Gastrocnemius medialis (tissue), 4 donors: ENCODE measurements around the gene SPTBN4. TPM values are rescaled to one million over a fixed set of nuclear protein-coding genes. Genes with fewer than 3 reads are reported as not detected.

Source experiments
- ATAC-seq, 2 donors: fragments of 150-250 bp; one replicate each; pipeline ENCODE4 v1.9.1; 2016
- DNase-seq, 2 donors: peaks; one replicate each; pipeline ENCODE4 v3.0.0-alpha.2; 2019
- H3K27ac ChIP-seq, 4 donors: fragments of 200-600 bp; sonication (generic); 1 replicate in 1 of 4; 2 replicates in 3 of 4; pipeline ENCODE4 v1.5.1; 2016 to 2018; ENCODE audit warnings: mild to moderate bottlenecking in 2 of 4, moderate library complexity in 1 of 4
- H3K27me3 ChIP-seq, 3 donors: fragments of 200-600 bp; sonication (generic) in 2 of 3; 1 replicate in 1 of 3; 2 replicates in 2 of 3; pipeline versions ENCODE4 v1.5.1 to v1.6.0; 2016 to 2019; ENCODE audit warnings: mild to moderate bottlenecking in 1 of 3, moderate library complexity in 1 of 3
- H3K36me3 ChIP-seq, 2 donors: fragments of 200-600 bp; sonication (generic) in 1 of 2; one replicate each; pipeline ENCODE4 v1.5.1; 2017 to 2018
- H3K4me1 ChIP-seq, 2 donors: fragments of 200-600 bp; sonication (generic) in 1 of 2; one replicate each; pipeline ENCODE4 v1.5.1; 2016 to 2017; ENCODE audit warnings: mild to moderate bottlenecking in 2 of 2
- H3K4me3 ChIP-seq, 4 donors: fragments of 200-600 bp; sonication (generic) in 3 of 4; 1 replicate in 1 of 4; 2 replicates in 3 of 4; pipeline ENCODE4 v1.5.1; 2016 to 2019; ENCODE audit warnings: mild to moderate bottlenecking in 2 of 4
- H3K9me3 ChIP-seq, 3 donors: fragments of 200-600 bp; sonication (generic) in 2 of 3; 1 replicate in 1 of 3; 2 replicates in 2 of 3; pipeline ENCODE4 v1.5.1; 2016 to 2019
- POLR2A ChIP-seq, 2 donors: fragments of 450-650 bp; IDR thresholded peaks; one replicate each; pipeline ENCODE4 v1.6.1; 2017; ENCODE audit warnings: antibody characterized with exemption in 2 of 2, mild to moderate bottlenecking in 2 of 2, moderate library complexity in 2 of 2
- in situ Hi-C, 4 donors: fragments of 200-750 bp; cut with MboI; loops; one replicate each; pipeline versions ENCODE4 v1.15.0 to v1.8.0; 2017; ENCODE audit warnings: low sequenced_read_pairs in 4 of 4
- intact Hi-C: fragments of 100-400 bp; cut with DNase I; formaldehyde crosslinking; loops from one replicate; pipeline ENCODE4 v1.15.1; 2023; ENCODE audit warnings: low total_unique reads
- total RNA-seq, 4 donors: library from RNA; depleted of rRNA; stranded (reverse); fragments of >200 nt; gene quantifications; one replicate each; pipeline versions ENCODE4 v1.1.0 to v1.2.3, GENCODE V29; 2016
- TF ChIP-seq, protein P1 (sequence below), 5 experiments: fragments of 450-650 bp in 3 of 5; fragments of 200-600 bp in 2 of 5; sonication (generic) in 2 of 5; IDR thresholded peaks in 4 of 5; conservative IDR thresholded peaks in 1 of 5; 1 replicate in 4 of 5; 2 replicates in 1 of 5; pipeline ENCODE4 v1.5.1; 2016 to 2019; ENCODE audit warnings: antibody characterized with exemption in 5 of 5, mild to moderate bottlenecking in 3 of 5, moderate library complexity in 3 of 5

Gene SPTBN4
- total RNA-seq, 4 donors from 2014 or later, result 0.86 to 5.9 (median 2.4) TPM

DNA sequence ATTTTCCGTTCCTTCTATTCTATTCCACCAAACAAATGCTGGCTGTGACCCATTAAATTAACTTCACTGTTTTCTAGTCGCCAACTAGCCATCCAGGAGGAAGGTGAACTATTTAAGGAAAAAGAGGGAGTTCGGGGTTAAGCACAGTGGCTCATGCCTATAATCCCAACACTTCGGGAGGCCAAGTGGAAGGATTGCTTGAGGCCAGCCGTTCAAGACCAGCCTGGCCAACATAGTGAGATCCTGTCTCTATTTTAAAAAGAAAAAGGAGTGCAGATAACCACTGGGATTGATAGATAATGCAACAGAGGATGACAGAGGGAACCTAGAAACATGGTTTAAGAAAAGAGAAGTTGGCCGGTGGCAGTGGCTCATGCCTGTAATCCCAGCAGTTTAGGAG is 44.7 kb downstream of the SPTBN4 start:
- TF ChIP-seq, protein P1, sequence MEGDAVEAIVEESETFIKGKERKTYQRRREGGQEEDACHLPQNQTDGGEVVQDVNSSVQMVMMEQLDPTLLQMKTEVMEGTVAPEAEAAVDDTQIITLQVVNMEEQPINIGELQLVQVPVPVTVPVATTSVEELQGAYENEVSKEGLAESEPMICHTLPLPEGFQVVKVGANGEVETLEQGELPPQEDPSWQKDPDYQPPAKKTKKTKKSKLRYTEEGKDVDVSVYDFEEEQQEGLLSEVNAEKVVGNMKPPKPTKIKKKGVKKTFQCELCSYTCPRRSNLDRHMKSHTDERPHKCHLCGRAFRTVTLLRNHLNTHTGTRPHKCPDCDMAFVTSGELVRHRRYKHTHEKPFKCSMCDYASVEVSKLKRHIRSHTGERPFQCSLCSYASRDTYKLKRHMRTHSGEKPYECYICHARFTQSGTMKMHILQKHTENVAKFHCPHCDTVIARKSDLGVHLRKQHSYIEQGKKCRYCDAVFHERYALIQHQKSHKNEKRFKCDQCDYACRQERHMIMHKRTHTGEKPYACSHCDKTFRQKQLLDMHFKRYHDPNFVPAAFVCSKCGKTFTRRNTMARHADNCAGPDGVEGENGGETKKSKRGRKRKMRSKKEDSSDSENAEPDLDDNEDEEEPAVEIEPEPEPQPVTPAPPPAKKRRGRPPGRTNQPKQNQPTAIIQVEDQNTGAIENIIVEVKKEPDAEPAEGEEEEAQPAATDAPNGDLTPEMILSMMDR (IDR thresholded peaks at IDR 0.05 in 4 of 5, conservative IDR thresholded peaks at IDR 0.05 in 1 of 5), result no peak
- TF ChIP-seq POLR2A (IDR thresholded peaks at IDR 0.05), result no peak
- DNase-seq, result no peak
- Histone ChIP-seq H3K4me3 (no peak overlapping the region), H3K27me3 (peaks cover 0 to 10% (median 8%) of the 10 kb centered on the region in 3 donors), H3K27ac (no peak overlapping the region), H3K4me1 (no peaks in the 10 kb centered on the region), H3K36me3 (no peaks in the 10 kb centered on the region), H3K9me3 (no peaks in the 10 kb centered on the region)
- in situ Hi-C loops (no loop called here), intact Hi-C loops (no loop called here)
- ATAC-seq, result no peak

DNA sequence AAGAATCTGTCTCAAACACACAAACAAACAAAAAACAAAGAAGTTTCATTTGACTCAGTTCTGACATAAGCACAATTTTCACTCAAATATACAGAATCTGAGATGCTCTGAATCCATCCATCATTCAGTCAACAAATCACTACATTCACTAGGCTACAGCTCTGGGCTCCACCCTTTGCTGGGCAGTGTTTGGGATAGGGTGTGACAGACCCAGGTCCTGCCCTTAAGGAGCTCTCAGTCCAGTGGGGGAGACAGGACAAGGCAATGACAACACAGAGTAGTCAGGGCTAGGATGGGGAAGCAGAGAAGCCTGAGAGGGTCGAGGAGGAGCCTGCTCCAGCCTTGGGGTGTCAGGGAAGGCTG is 45.3 kb downstream of the SPTBN4 start:
- TF ChIP-seq POLR2A (IDR thresholded peaks at IDR 0.05), result no peak
- TF ChIP-seq, protein P1 (IDR thresholded peaks at IDR 0.05 in 4 of 5, conservative IDR thresholded peaks at IDR 0.05 in 1 of 5), result no peak
- DNase-seq, result no peak
- in situ Hi-C loops, result no loop called here
- intact Hi-C loops, result no loop called here
- no peak overlapping the region for H3K4me3 ChIP-seq
- H3K4me1 ChIP-seq, result no peaks in the 10 kb centered on the region
- ATAC-seq, result no peak
- H3K36me3 ChIP-seq, result no peaks in the 10 kb centered on the region
- H3K27ac ChIP-seq, result no peak overlapping the region
- H3K27me3 ChIP-seq, result peaks cover 0 to 10% (median 8%) of the 10 kb centered on the region in 3 donors
- no peaks in the 10 kb centered on the region for H3K9me3 ChIP-seq

DNA sequence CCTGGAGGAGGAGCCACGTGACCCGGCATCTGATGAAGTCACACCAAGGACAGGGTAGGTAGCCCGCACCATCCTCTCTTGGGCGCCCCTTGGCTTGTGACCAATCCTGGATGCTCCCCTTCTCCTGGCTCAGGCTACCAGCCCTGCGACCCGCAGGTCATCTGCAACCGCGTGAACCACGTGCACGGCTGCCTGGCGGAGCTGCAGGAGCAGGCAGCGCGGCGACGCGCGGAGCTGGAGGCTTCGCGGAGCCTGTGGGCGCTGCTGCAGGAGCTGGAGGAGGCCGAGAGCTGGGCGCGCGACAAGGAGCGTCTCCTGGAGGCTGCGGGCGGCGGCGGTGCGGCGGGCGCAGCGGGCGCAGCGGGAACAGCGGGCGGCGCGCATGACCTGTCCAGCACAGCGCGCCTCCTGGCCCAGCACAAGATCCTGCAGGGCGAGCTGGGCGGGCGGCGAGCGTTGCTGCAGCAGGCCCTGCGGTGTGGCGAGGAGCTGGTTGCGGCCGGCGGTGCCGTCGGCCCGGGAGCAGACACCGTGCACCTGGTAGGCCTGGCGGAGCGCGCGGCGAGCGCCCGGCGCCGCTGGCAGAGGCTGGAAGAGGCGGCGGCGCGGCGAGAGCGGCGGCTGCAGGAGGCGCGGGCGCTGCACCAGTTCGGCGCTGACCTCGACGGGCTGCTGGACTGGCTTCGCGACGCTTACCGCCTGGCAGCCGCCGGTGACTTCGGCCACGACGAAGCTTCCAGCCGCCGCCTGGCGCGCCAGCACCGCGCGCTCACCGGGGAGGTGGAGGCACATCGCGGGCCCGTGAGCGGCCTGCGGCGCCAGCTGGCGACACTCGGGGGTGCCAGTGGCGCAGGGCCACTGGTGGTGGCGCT is 45.9 kb downstream of the SPTBN4 start:
- H3K9me3 ChIP-seq, result no peaks in the 10 kb centered on the region
- H3K36me3 ChIP-seq, result no peaks in the 10 kb centered on the region
- ATAC-seq (peak in 1 of 2 donors; percentile 36), DNase-seq (no peak)
- in situ Hi-C loops (no loop called here), intact Hi-C loops (no loop called here)
- peaks cover 0 to 10% (median 8%) of the 10 kb centered on the region in 3 donors for H3K27me3 ChIP-seq
- no peak for TF ChIP-seq POLR2A (IDR thresholded peaks at IDR 0.05)
- TF ChIP-seq, protein P1 (IDR thresholded peaks at IDR 0.05 in 4 of 5, conservative IDR thresholded peaks at IDR 0.05 in 1 of 5), result no peak
- peak overlapping the region in 2 of 4 donors; percentile 9 to 21 for H3K4me3 ChIP-seq
- H3K27ac ChIP-seq, result no peak overlapping the region
- no peaks in the 10 kb centered on the region for H3K4me1 ChIP-seq

DNA sequence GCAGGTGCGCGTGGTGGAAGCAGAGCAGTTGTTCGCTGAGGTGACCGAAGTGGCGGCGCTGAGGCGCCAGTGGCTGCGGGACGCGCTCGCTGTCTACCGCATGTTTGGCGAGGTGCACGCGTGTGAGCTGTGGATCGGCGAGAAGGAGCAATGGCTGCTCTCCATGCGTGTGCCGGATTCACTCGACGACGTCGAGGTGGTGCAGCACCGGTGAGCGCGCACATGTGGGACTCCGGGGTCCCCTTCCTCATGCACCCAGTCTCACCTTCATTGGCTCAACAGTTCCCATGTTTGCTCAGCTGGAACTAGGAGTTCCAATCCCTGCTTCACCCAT is 46.5 kb downstream of the SPTBN4 start:
- H3K27ac ChIP-seq, result no peak overlapping the region
- DNase-seq, result no peak
- intact Hi-C loops, result no loop called here
- no peak for TF ChIP-seq POLR2A (IDR thresholded peaks at IDR 0.05)
- TF ChIP-seq, protein P1 (IDR thresholded peaks at IDR 0.05 in 4 of 5, conservative IDR thresholded peaks at IDR 0.05 in 1 of 5), result no peak
- H3K36me3 ChIP-seq, result no peaks in the 10 kb centered on the region
- H3K27me3 ChIP-seq, result peaks cover 0 to 10% (median 8%) of the 10 kb centered on the region in 3 donors
- ATAC-seq, result no peak
- H3K4me3 ChIP-seq, result no peak overlapping the region
- in situ Hi-C loops, result no loop called here
- H3K9me3 ChIP-seq, result no peaks in the 10 kb centered on the region
- no peaks in the 10 kb centered on the region for H3K4me1 ChIP-seq
